ENCODE results near the gene GNAI1.

Gene GNAI1

DNA sequence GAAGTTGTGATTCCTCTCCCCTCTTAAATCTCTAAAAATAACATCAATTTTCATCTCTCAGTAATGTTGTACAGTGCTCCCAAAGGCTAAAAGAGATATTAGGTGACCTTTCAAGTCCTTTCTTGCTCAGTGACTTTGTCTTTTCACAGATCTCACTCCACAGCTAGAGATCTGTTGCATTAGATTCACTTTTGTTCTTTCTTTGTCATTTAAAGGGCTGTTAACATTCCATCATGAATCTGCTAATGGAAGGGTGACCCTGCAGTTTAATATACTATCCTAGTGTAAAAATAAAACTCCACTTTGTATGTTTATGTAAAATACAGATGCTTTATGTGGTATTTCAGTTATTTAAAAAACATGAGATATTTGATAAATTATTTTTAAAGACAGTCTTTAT is 30.5 kb downstream of the GNAI1 start:
- no peak for DNase-seq

DNA sequence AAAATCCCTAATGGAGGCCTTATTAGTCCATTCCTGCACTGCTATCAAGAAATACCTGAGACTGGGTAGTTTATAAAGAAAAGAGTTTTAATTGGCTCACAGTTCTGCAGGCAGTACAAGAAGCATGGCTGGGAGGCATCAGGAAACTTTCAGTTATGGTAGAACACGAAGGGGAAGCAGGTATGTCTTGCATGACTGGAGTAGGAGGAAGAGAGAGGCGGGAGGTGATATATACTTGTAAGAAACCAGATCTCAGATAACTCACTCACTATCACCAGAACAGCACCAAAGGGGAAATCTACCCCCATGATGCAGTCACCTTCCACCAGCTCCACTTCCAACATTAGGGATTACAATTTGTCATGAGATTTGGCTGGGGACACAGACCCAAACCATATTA is 35.8 kb downstream of the GNAI1 start:
- DNase-seq = no peak

DNA sequence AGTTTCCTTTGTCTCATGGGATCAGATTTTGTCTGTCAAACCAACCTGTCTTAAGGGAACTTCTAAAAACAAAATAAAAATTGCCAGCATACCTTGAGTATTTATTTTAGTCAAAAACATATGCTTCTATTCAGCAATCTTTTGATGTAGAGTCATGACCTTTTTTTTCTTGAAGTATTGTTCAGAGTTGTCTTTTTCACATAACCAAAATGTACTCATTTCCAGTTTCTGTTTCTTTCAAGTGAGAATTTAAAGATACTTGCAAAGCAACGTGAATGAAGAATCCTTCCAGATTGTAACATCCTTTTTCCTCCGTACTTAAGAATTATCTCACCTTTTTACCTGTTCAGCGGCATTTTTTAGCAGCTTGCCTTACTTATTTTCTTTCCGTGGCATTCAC is 37.8 kb downstream of the GNAI1 start:
- no peak for DNase-seq

DNA sequence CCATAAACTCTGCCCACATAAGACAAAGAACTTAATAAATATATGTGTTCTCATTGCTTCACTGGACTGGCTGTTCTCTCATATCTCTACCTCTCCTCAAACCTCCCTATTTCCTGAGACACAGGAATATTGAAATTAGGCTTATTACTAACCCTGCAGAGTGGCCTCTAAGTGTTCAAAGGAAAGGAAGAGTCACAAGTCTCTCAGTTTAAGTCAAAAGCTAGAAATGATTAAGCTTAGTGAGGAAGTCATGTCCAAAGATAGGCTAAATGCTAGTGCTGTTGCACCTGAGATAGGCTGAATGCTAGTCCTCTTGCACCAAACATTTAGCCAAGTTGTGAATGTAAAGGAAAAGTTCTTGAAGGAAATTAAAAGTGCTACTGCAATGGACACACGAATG is 41.1 kb downstream of the GNAI1 start:
- no peak for DNase-seq

DNA sequence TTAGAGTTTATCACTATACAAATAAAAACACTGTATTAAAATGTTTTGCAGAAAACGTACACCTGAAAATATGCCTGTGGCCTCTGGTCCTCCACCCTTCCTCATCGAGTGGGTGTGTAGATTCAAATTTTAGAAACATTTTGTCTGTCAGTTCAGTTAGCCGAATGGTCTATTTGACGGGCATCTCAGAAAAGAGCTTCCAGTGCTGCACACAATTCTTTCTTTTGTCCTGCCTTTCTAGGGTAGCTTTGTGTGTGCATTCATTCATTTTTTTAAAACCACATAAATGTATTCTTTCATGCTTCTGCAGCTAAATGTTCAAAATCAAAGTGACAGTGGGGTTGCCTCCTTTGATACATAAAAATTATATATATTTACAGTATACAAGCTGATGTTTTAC is 46.8 kb downstream of the GNAI1 start:
- DNase-seq = no peak

DNA sequence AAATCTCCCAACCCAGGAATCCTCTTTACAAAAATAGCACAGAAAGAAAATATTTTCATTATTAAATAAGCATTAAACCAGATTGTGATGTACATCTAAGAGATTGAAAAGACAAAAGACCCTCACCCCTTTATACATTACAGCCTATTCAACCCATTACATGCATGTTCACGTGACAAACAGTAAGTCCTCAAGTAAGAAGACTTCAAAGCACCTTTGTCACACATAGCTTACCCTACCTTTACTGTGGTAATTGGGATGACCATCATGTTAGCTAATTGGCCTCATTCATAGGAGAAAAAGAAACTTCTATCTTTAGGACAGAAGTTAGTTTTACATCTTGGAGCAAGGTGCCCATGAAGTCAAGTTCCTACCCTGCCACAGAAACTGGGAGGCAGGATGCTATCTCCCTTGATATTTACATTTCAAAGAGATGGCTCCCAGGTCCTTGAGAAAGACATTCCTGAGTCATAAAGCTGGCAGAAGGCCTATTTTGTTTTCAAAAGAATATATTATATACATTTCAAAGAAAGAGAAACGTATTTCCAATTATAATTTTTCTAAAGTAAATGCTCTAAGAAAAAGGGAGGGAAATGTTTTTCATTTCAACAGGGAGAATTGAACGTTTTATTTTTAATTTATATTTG is 48.1 kb downstream of the GNAI1 start:
- DNase-seq = no peak

DNA sequence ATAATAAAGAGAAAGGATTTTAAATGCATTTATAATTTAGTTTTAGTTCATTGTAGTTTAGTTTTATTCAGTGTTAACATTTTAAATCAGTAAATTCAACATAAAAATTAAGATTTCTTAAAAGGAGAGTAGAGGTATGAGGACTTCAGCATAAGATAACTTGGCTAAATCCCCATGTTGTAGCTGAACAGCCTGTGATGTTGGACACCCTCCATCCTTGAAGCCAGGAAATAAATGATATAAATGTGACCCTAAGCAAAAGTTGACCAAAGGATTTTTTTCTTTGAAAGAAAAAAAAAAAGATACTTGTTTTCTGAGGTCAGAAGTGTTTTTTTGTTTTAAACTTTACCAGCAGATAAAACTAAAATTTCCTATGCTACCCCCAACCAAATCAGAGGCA is 48.7 kb downstream of the GNAI1 start:
- no peak for DNase-seq

DNA sequence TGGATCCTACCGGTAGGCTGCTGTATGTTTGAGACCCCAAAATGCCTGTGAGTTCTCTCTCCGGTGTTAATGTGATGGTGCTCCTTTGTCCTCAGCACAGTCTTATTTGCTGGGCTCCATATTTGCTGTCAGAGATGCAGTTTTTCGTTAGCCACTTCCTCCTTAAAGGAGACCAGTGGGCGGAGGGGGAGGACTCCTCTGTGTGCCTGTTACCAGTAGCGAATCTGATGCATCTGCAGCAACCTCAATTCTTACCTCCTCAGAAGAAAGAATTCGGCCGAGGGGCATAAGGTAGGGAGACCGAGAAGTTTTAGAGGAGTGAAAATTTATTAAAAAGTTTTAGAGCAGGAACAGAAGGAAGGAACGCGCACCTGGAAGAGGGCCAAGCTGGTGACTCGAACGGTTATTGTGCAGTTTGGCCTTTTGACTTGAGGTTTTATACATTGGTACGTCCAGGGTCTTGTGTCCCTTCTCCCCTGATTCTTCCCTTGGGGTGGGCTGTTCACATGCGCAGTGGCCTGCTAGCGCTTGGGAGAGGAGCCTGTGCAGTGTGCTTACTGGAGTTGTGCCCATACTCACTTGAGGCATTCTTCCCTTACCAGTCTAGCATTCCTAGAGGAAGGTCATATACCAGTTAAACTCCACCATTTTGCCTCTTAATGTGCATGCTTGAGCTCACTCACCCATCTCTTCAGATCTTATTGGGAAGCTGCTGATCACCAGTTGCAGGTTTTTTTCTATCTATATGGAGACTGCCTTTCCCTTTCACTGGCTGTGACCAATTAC is 49.5 kb downstream of the GNAI1 start:
- no peak for DNase-seq

DNA sequence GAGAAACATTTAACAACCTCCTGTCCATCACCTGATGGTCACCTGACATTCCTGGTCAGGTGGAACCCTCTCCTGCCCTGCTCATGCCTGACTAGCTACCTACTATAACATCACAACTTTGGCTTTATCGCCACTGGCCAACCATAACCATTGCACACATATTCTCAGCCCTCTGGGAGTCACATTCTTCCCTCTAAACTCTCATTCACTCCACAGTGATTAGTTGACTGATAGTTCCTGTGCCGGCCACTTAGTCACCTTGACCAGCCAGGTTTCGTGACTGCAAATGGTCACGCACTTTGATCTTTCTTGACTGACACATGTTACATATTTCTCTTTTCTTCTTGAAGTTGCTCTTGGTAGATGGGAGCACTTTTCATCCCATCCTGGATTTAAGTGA is 50.1 kb downstream of the GNAI1 start:
- DNase-seq = no peak

DNA sequence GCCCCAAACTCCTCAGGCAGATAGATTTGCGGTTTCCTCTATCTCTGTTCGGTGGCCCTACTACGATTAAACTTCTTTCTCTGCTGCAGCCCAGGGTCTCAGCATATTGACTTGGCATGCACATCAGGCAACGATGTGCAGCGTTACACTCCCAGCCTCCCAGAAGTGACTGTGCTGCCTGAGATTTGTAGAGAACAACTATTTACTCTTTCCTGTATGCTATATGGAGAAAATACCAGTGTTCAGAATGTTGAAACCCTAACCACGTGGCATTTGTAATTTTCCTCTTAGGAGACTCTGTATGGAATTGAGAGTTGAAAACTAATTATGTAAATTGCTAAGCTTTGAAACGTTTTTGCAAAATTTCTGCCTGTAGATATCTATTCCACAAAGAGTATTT is 50.9 kb downstream of the GNAI1 start:
- DNase-seq = no peak

DNA sequence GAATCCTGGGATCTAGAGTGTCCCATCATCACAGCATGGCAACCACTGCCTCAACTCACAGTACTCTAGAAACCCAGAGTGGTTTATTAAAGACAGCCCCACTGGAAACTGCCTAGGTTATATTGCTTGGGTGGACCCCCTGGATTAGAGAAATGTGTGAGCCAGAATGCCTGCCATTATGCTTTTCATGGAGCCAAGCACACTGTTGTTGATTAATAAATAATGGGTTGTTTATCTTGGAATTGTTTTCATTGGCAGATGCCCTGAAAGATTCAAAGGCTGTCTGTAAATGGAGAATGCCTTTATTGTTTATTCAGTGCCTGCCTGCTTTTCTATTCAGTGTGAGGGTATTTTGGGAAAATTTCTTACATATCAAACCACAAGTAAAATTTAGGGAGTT is 52.1 kb downstream of the GNAI1 start:
- DNase-seq = no peak

DNA sequence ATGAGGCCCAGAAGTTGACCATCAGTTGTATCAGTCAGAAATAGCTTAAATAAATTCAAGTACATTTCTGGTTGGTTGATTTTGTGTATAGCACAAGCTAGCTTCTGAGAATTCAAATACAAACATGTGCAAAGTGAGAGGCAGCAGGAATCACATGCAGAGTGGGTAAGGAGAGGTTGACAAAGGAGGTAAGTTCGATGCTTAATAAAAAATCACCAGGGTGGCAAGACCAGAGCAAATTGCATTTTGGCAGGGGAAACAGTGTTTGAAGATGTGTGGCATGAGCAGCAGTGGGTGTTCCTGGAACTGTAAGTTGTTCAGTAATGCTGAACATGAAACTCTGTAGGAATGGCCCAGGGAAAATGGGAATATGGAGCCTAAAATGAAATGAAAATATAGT is 52.6 kb downstream of the GNAI1 start:
- no peak for DNase-seq

DNA sequence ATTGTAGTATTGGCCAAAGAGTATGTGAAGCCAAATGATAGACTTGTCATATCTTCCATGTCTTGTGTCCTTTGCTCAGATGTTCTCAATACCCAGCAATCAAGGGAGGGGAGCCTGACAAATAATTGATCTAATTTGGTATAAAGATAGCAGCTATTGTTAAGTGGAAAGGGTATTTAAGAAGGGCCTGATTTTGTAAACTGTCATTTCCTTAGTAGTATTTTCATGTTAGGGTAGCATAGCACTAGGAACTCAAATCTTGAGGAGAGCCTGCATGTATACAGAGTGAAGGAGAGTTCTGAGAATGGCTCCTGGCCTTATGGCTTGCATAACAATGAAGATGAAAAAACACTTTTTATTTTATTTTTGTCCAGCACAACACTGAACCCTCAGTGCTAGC is 53.1 kb downstream of the GNAI1 start:
- DNase-seq = no peak

DNA sequence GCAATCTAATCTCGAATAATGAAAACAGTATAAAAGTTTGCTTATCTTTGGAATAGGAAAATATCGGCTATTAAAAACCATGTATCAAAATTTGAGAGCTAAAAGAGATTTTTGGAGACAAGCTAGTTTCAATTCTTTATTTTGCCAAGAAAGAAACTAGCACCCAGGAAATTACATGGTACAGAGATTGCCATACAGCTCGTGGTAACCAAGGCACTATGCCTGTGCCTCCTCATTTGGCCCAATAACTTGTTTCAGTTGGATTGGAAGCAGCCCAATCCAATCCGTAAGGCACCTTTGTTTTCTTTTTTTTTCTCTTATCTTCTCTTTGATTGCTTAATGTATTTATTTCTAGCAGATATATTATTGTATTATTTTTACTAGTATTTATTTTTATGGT is 55.0 kb downstream of the GNAI1 start:
- DNase-seq = no peak

DNA sequence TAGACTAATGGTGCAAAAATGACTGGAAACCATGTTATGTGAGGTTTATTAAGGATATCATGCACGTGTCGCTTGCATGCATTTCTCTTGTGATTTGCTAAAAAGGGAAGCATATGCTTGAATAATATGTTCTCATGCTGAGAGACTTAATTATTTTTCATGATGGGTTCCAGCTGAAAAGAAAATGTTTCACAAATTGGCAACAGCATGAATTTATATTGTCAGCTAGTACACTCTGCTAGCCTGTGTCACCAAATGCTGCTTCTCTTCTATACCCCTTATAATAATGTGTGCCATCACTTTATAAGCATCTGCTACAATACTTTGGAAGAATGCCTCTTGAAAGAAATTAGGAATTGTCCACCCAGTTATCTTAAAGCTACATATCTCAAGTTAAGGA is 63.0 kb downstream of the GNAI1 start:
- DNase-seq = no peak

DNA sequence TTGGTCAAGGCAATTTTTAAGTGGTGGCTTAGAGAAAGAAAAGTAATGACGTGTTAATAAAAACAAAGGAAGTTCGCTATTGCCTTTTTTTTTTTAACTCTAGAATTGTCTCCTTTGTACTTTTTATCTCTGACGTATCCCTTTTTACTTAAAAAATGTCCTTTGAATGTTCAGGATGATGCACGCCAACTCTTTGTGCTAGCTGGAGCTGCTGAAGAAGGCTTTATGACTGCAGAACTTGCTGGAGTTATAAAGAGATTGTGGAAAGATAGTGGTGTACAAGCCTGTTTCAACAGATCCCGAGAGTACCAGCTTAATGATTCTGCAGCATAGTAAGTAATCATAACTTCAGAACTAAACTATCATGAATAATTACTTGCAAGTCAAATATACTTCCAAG is 64.4 kb downstream of the GNAI1 start:
- no peak for DNase-seq

DNA sequence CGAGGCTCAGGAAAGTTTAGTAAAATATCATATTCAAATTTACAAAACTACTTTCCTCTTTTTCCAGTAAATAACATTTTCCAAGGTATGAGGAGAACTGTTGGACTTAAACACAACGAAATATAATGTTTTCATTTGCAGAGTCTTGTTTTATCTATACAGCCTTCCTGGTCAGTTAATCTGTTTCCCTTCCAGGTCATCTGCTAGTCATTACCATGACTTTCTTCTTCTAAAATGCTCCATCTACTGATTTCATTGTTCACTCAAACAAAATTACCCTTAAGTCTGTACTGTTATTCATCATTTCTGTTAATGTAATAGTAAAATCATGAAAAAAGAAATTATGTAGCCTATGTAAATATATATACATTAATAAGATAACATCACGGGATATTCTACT is 69.8 kb downstream of the GNAI1 start:
- DNase-seq = no peak

DNA sequence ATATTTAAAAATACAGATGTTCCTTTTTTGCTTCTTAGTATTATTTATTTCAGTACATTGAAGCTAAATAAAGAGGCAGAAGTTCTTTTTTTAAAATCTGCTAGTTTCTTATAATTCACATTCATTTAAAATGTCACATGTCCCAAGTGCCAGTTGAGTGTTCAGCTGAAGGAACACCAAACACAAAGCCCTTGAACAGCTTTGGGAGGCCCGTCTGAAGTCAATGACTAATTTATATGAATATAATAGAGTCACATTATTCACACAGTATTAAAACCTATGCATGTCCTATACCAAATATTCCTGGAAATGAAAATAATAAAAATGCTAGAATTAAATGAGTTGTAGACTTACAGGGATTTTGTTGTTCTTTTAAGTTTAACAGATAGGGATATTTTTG is 70.3 kb downstream of the GNAI1 start:
- no peak for DNase-seq

DNA sequence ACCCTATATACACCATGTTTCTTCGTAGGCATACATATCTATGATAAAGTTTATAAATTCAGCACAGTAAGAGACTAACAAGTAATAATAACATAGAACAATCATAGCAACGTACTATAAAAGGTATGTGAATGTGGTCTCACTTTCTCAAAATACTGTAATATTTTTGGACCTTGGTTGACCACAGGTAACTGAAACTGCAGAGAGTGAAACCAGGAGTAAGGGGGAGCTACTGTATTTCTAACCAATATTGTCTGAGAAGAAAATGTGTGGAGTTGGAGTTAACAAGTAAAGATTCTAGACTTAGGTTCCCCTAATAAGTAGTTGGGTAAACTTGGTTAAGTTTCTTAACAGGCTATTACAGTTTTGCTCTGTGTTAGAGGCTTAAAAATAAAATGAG is 72.1 kb downstream of the GNAI1 start:
- DNase-seq = no peak

DNA sequence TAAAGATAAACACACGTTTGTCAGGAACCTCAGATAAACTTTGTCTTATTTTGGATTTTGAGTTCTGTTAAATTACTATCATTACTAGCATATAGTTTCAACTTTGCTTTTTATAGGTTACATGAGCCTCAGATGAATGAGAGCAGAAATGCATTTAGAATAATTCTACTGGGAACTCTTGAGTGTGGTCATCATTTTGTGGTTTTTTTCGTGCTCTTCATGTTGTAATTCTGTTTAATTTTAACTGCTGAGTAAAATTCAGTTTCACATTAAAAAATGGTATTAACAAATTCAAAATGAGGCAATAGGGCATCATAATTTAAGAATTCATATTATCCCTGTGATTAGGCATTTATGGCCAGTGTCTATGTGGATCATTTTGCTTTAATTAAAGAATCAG is 72.9 kb downstream of the GNAI1 start:
- no peak for DNase-seq

DNA sequence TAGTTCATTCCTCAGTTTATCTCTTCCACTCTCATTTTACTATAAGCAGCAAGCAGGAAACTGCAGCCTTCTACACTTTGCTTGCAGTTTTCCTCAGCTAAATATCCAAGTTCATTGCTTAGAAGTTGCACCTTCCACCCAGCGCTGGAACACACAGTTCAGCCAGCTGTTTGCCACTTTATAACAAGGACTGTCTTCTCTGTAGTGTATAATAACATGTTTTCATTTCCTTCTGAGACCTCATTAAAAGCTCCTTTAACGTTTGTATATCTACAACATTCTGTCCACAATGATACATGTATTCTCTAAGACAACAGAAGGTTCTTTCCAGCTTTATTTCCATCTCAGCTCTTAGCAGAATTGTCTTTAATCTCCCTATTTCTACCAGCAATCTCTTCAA is 74.1 kb downstream of the GNAI1 start:
- DNase-seq = no peak

DNA sequence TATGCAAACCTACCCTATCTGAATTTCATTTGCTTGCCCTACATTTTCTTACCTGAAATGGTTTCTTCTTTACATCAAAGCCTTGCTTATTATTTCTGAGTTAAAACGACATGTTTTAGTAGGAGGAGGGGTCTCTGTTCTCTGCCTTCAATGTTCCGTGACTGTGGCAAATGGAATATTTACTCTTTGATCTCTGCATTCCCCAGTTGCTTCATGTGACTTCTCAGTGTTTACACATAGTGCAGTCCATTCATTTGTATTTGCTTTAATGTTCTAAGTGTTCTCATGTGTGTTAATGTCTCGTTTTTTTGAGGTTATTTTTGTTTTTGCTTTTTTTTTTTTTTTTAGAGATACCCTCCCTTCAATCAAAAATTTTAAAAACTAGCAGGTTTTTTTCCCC is 75.8 kb downstream of the GNAI1 start:
- no peak for DNase-seq

DNA sequence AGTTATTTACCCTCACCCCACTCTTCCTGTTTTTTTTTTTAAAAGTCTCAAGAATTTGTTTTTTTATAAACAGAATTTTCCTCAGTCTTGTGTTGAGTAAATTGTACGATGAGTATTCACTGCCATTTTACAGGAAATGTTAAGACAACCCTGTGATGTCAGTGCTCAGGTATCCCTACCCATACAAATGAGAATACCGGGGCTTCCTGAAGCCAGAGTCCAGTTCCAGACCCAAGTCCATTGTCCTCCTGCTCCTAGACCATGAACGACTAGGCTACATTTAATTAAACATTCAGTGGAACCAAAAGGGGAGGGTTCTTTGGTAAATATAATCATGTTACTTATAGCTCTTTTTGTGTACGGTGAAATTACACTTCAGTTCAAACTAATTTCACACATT is 79.2 kb downstream of the GNAI1 start:
- no peak for DNase-seq

DNA sequence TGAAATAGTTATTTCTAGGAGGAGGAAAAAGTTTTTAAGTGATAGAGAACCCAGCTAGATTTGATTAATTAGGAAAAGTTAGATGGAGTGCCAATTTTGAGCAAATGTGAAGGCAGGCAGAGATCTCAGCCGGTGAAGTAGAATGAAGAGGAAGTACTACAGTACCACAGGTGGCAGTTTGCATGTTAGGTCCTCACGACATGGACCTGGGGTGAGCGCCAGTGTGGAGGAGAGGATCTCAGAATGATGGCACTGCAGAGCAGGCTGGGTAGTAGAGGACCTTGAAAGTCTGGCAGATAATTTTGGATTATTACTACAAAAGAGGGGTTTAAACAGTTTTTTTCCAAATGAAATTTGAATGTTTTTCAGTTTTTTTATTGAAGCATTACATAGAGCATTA is 81.1 kb downstream of the GNAI1 start:
- no peak for DNase-seq

All from CD4-positive, alpha-beta T cell treated with Interleukin-1 beta for 1 hour (primary cell).